Endothelial cell of umbilical vein (primary cell): ENCODE results near the gene SFMBT1. TPM values are rescaled to one million over a fixed set of nuclear protein-coding genes. Genes with fewer than 3 reads are reported as not detected.

Source experiments
- BruUV-seq: library from RNA; stranded (reverse); fragments of 400-500 nt; replicated peaks from 2 replicates; lab custom pipeline; 2021; lab: Mats Ljungman, UMichigan
- CTCF ChIA-PET: fragments of 300-600, 350-600 bp; sonication (Branson Sonifier 250); formaldehyde crosslinking; loops from one replicate; lab custom pipeline; 2021; ENCODE audit warnings: antibody characterized with exemption, inconsistent platforms; lab: Charles Lee
- POLR2A ChIA-PET: fragments of 300-600, 350-600 bp; sonication (Branson Sonifier 250); formaldehyde crosslinking; loops from one replicate; lab custom pipeline; 2021; ENCODE audit warnings: antibody characterized with exemption, inconsistent platforms; lab: Charles Lee
- DNase-seq: peaks from one replicate; pipeline ENCODE4 v3.0.0-alpha.2; 2011; ENCODE audit warnings: low read depth, low spot score
- FAIRE-seq: peaks from 2 replicates; lab custom pipeline; 2011; peaks lifted over from hg19 to GRCh38; lab: Jason Lieb, UNC
- H2AFZ ChIP-seq: 2 replicates; pipeline ENCODE4 v1.6.0; 2012; ENCODE audit warnings: low read depth, low read length, control low read depth, inconsistent platforms
- H3K27ac ChIP-seq: 2 replicates; pipeline ENCODE4 v1.5.1; 2011; ENCODE audit warnings: low read depth, mild to moderate bottlenecking, control low read depth, low read length, moderate library complexity; ENCODE audit not compliant: insufficient read depth
- H3K27me3 ChIP-seq, 2 experiments: 2 replicates each; pipeline versions ENCODE4 v1.6.0 to v1.6.1; 2011; ENCODE audit warnings: low read length in 2 of 2, mixed read lengths in 1 of 2; ENCODE audit not compliant: control insufficient read depth in 2 of 2, insufficient read depth in 2 of 2
- H3K36me3 ChIP-seq, 2 experiments: 2 replicates in 1 of 2; 3 replicates in 1 of 2; pipeline ENCODE4 v1.5.1; 2011; ENCODE audit warnings: low read length in 2 of 2, mild to moderate bottlenecking in 1 of 2, moderate library complexity in 1 of 2; ENCODE audit not compliant: control insufficient read depth in 2 of 2, insufficient read depth in 2 of 2; ENCODE audit errors: extremely low read depth in 1 of 2
- H3K4me1 ChIP-seq: 3 replicates; pipeline ENCODE4 v1.5.1; 2011; ENCODE audit warnings: mild to moderate bottlenecking, low read length; ENCODE audit not compliant: control insufficient read depth, insufficient read depth; ENCODE audit errors: extremely low read depth
- H3K4me2 ChIP-seq: 2 replicates; pipeline ENCODE4 v1.6.1; 2011; ENCODE audit warnings: low read length, control low read depth, mixed read lengths; ENCODE audit not compliant: insufficient read depth
- H3K4me3 ChIP-seq, 3 experiments: fragments of 200-600 bp in 1 of 3; sonication (generic), shearing (Covaris generic) in 1 of 3; replicated peaks in 1 of 3; 2 replicates each; pipeline ENCODE4 v1.5.1; 2011 to 2016; ENCODE audit warnings: control low read depth in 3 of 3, low read length in 3 of 3, mild to moderate bottlenecking in 2 of 3, inconsistent platforms in 1 of 3, low read depth in 1 of 3, moderate library complexity in 1 of 3; ENCODE audit not compliant: insufficient read depth in 1 of 3
- H3K79me2 ChIP-seq: 2 replicates; pipeline ENCODE4 v1.6.0; 2012; ENCODE audit warnings: low read length, inconsistent platforms; ENCODE audit not compliant: control insufficient read depth, insufficient read depth
- H3K9ac ChIP-seq: replicated peaks from 2 replicates; pipeline ENCODE3; 2011; ENCODE audit warnings: low read length, control low read depth; ENCODE audit not compliant: insufficient read depth; ENCODE audit errors: extremely low read depth
- H3K9me1 ChIP-seq: replicated peaks from 3 replicates; pipeline ENCODE4 v1.6.0; 2011; ENCODE audit warnings: mild to moderate bottlenecking, low read length; ENCODE audit not compliant: control insufficient read depth, insufficient read depth; ENCODE audit errors: extremely low read depth
- H3K9me3 ChIP-seq: replicated peaks from 2 replicates; pipeline ENCODE4 v1.5.1; 2012; ENCODE audit warnings: low read length, inconsistent platforms; ENCODE audit not compliant: control insufficient read depth, insufficient read depth
- H4K20me1 ChIP-seq: replicated peaks from 2 replicates; pipeline ENCODE3; 2011; ENCODE audit warnings: mild to moderate bottlenecking, low read length; ENCODE audit not compliant: control insufficient read depth, insufficient read depth; ENCODE audit errors: extremely low read depth
- EZH2 ChIP-seq: IDR thresholded peaks from 2 replicates; pipeline ENCODE4 v1.6.1; 2012; ENCODE audit warnings: borderline replicate concordance, low read depth, mild to moderate bottlenecking, moderate library complexity, low read length, inconsistent platforms; ENCODE audit not compliant: severe bottlenecking
- FOS ChIP-seq: IDR thresholded peaks from 2 replicates; pipeline ENCODE4 v1.6.1; 2011; ENCODE audit warnings: mild to moderate bottlenecking, low read length, moderate library complexity, borderline replicate concordance; ENCODE audit not compliant: insufficient read depth
- GATA2 ChIP-seq: IDR thresholded peaks from 2 replicates; pipeline ENCODE4 v1.7.0; 2011; ENCODE audit warnings: low read depth, mild to moderate bottlenecking, moderate library complexity, mixed read lengths, low read length; ENCODE audit not compliant: insufficient read length, insufficient read depth
- JUN ChIP-seq: IDR thresholded peaks from 2 replicates; pipeline ENCODE4 v1.6.1; 2011; ENCODE audit warnings: borderline replicate concordance, low read depth; ENCODE audit not compliant: insufficient read length, insufficient read depth
- MYC ChIP-seq: IDR thresholded peaks from one replicate; pipeline ENCODE4 v1.6.1; 2011; ENCODE audit warnings: mild to moderate bottlenecking, low read depth, low read length
- POLR2A ChIP-seq: IDR thresholded peaks from 2 replicates; pipeline ENCODE4 v1.6.1; 2012; ENCODE audit warnings: low read depth, mild to moderate bottlenecking, control low read depth, low read length
- POLR2AphosphoS5 ChIP-seq: IDR thresholded peaks from 2 replicates; pipeline ENCODE4 v1.6.1; 2012; ENCODE audit warnings: low read depth, mild to moderate bottlenecking, control low read depth, low read length, moderate library complexity; ENCODE audit not compliant: insufficient read depth
- dilution Hi-C: fragments of 300-500 bp; cut with MboI; formaldehyde crosslinking; loops from one replicate; pipeline ENCODE4 v1.15.0; 2019; ENCODE audit warnings: low sequenced_read_pairs; ENCODE audit not compliant: extremely low pct_ligation_motif_present
- intact Hi-C: fragments of 100-400 bp; cut with micrococcal nuclease; formaldehyde crosslinking; loops from one replicate; pipeline ENCODE4 v1.10.0; 2022
- polyA plus RNA-seq, 4 experiments: library from polyadenylated mRNA; depleted of rRNA in 3 of 4; stranded (reverse) in 3 of 4; unstranded in 1 of 4; fragments of >200 nt; gene quantifications; 2 replicates each; pipeline versions ENCODE4 v1.2.1 to v1.2.3, GENCODE V29; 2011 to 2012; ENCODE audit warnings: missing spikeins in 1 of 4
- total RNA-seq: library from RNA; stranded (reverse); gene quantifications from 2 replicates; pipeline ENCODE4 v1.2.3, GENCODE V29; 2021
- TF ChIP-seq, protein P1 (sequence below): IDR thresholded peaks from 2 replicates; pipeline ENCODE4 v1.6.1; 2011; ENCODE audit not compliant: insufficient read depth, insufficient read length
- TF ChIP-seq, protein P2 (sequence below), 2 donors: IDR thresholded peaks; 1 replicate in 1 of 2; 2 replicates in 1 of 2; pipeline ENCODE4 v1.5.1; 2011; ENCODE audit warnings: low read length in 2 of 2, mild to moderate bottlenecking in 2 of 2, moderate library complexity in 2 of 2, control low read depth in 1 of 2, inconsistent platforms in 1 of 2, low read depth in 1 of 2; ENCODE audit not compliant: insufficient read depth in 1 of 2; ENCODE audit errors: extremely low read depth in 1 of 2

Gene SFMBT1
- total and polyA plus RNA-seq, 2 donors (not counting 3 experiments of a cell fraction or from before 2014, with no cell fraction given) = 1.8 to 6.0 TPM

DNA sequence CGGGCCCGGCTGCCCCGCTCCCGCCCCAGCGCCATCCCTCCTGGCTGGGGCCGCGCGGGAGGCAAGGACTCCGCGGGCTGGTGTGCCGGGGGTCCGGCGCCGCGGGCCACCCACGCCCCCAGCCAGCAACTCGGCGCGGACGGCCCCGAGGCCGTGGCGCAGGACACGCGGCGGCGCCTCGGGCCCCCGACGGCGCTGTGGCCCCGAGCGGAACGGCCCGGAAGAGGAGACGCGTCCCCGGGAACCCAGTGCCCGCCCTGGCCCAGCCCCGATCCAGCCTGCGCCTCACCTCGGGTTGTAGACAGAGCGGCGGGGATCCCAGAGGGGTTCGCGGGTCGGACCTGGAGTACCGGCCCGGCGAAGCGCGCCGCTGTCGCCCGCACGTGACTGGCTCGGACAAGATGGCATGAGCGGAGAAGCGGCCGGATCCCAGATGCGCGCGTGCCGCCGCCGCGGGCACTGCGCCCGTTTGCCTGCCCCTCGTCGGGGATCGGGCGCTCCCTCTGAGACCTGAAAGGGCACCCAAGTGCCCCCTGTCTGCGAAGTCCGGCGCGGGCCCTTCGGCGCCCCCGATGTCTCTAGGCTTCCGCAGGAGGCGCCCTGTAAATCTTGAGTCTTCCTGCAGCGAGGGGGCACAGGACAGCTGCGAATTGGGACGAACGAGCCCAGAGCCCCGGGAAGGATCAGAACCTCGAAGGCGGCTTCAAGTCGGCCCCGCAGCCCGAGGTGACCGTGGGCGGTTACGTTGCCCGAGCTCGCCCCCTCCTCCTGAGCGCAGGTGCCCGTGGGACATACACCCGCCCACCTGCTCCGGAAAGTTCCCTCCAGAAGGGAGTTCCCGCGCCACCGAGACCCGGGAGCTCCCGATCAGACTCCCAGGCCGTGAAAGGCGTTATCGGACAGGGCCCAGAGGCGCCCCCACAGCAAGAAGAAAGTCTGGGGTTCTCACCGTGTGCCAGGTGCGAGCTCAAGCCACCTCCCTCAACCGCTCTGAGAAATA lies 598 bp upstream of the SFMBT1 start:
- Histone ChIP-seq H3K9ac (peak overlapping the region; percentile 1), H3K27me3 (peaks cover 0 to 13% of the 10 kb centered on the region in 2 experiments), H3K79me2 (no peaks in the 10 kb centered on the region), H3K36me3 (no peaks in the 10 kb centered on the region), H4K20me1 (no peaks in the 10 kb centered on the region), H3K4me2 (peak overlapping the region; percentile 65), H3K27ac (no peak overlapping the region), H3K9me3 (no peaks in the 10 kb centered on the region), H2AFZ (peak overlapping the region; percentile 92), H3K9me1 (no peaks in the 10 kb centered on the region), H3K4me3 (peak overlapping the region; percentile 70 to 86 (median 85)), H3K4me1 (peaks cover 7% of the 10 kb centered on the region)
- FAIRE-seq (no peak), DNase-seq (peak; percentile 31)
- POLR2A ChIA-PET = interaction anchor here (0.7 kb wide), 1 partner anchor 20 kb away, joined by 3 read pairs; no protein-coding TSS in a partner anchor
- no peak for TF ChIP-seq GATA2
- TF ChIP-seq EZH2 = peak; percentile 81
- TF ChIP-seq, protein P1, sequence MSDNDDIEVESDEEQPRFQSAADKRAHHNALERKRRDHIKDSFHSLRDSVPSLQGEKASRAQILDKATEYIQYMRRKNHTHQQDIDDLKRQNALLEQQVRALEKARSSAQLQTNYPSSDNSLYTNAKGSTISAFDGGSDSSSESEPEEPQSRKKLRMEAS = peak; percentile 4
- no peak for TF ChIP-seq MYC
- TF ChIP-seq, protein P2, sequence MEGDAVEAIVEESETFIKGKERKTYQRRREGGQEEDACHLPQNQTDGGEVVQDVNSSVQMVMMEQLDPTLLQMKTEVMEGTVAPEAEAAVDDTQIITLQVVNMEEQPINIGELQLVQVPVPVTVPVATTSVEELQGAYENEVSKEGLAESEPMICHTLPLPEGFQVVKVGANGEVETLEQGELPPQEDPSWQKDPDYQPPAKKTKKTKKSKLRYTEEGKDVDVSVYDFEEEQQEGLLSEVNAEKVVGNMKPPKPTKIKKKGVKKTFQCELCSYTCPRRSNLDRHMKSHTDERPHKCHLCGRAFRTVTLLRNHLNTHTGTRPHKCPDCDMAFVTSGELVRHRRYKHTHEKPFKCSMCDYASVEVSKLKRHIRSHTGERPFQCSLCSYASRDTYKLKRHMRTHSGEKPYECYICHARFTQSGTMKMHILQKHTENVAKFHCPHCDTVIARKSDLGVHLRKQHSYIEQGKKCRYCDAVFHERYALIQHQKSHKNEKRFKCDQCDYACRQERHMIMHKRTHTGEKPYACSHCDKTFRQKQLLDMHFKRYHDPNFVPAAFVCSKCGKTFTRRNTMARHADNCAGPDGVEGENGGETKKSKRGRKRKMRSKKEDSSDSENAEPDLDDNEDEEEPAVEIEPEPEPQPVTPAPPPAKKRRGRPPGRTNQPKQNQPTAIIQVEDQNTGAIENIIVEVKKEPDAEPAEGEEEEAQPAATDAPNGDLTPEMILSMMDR (IDR thresholded peaks at IDR 0.05; ENCODE audit: extremely low read depth in 1 of 2, insufficient read depth in 1 of 2, low read depth in 1 of 2, low read length in 2 of 2) = peak; percentile 25 to 31
- no peak for TF ChIP-seq JUN
- no peak for TF ChIP-seq FOS
- no peak for TF ChIP-seq POLR2A
- no peak for TF ChIP-seq POLR2AphosphoS5
- dilution Hi-C loops (no loop called here), intact Hi-C loops (no loop called here)
- CTCF ChIA-PET = interaction anchor here (0.7 to 1.2 kb wide), 4 partner anchors 11 to 109 kb away, joined by 3 to 4 read pairs (median 3); no protein-coding TSS in a partner anchor
- BruUV-seq = no TSS peak
